HG03097 (cell line): ENCODE data around the gene FUOM.
"Not testable (repeated sequence)": the region's sequence is repeated elsewhere in the genome, so short reads cannot be mapped to it uniquely, and the experiment has no call there.

Experiments used
- ATAC-seq: cut with Tn5 transposase; IDR thresholded peaks from one replicate; pipeline ENCODE4 v1.9.1; 2021; ENCODE audit not compliant: unreplicated experiment, low FRiP score

FUOM gene

DNA sequence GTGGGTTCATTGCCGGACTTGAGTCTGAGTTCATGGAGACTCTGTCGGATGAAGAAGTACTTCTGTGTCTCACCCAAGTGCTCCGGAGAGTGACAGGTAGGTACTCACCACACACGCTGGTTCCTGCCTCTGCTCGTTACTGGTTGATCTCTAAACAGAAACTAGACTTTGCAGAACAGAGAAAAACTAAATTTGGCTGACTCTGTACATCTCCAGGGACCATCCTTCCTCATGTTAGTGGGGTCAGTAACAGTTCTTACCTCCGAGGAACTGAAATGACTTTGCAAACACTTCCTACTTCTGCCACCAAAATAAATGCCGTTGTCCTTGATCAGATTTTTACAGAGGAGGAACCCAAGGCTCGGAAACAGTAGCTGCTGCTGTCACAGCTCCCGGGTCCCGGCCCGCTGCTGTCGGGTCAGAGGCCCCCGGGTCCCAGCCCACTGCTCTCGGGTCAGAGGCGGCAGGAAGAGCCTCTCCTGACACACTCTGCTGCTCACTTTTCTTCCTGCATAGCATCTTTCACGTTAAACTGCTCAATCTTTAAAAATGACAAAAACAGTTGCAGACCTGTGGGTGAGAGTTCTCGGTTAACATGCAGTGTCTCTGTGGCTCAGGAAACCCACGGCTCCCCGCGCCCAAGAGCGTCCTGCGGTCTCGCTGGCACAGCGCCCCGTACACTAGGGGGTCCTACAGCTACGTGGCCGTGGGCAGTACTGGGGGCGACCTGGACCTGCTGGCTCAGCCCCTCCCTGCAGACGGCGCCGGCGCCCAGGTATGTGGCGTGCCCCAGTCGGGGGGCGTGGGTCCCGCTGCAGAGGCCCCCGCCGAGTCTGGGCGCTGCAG lies 31.4 kb upstream of the FUOM start:
- ATAC-seq: peak; percentile 75

DNA sequence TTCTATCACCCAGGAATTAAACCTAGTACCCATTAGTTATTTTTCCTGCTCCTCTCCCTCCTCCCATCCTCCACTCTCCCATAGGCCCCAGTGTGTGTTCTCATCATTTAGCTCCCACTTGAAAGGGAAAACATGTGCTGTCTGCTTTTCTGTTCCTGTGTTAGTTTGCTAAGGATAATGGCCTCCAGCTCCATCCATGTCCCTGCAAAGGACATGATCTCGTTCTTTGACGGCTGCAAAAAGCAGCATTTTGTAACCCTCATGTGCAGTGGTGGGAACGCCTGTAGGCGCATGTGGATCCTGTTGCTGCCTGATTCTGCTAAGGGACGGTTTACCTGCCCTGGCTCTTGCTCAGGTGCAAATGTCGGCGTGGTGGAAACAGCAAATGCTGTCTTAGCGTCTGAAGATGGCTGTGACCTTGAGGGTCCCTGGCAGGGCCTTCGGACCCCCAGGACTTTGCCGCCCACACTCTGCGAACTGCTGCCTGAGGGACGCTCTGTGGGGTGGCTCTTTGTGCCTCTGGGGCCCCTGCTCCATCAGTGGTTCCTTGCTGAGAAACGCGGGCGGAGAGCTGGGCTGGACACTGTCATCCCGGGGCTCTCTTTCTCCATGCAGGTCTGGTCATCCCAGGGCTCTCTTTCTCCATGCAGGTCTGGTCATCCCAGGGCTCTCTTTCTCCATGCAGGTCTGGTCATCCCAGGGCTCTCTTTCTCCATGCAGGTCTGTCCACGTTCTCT lies 30.6 kb upstream of the FUOM start:
- ATAC-seq: no peak

DNA sequence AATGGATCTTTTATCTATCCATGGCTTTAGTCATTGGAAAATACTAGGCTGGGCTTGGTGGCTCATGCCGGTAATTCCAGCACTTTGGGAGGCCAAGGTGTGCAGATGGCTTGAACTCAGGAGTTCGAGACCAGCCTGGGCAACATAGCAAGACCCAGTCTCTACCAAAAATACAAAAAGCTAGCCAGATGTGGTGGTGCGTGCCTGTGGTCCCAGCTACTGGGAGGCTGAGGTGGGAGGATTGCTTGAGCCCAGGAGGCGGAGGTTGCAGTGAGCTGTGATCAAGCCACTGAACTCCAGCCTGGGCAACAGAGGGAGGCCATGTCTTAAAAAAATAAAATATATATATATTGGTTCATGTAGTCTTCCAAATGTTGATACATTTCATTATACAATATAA lies 29.1 kb upstream of the FUOM start:
- ATAC-seq: not testable (repeated sequence)

DNA sequence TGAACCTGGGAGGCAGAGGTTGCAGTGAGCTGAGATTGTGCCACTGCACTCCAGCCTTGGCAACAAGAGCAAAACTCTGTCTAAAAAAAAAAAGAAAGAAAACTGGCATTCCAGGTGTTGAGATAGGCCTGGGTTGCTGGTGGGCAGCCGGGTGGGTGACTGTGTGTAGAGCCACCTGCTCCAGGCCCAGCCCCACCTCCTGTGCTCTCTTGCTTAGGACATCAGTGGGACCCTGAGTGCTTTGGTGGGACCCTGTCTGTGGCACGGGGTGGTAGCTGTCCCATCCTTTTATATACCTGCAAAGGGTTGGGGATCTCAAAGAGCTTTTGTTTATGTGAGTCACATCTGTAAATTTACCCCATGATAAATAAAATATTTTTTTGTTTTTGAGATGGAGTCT lies 27.4 kb upstream of the FUOM start:
- ATAC-seq: no peak

DNA sequence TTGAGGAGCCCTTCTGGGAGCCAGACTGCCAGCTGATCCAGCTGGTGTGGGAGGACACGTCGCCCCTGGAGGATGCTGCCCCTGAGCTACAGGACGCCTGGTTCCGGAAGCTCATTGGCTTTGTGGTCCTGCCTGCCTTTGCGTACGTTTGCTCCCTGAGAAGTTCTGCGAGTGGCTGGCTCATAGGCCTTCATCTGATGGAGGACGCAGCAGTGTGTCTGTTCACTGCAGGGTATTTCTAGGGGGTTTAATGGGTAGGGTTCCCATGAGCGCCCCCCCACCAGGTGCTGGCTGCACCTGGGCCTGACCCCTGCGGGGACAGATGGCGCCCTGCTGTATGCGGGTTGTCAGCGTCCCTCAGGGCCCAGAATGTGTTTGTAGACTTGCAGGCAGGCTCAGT lies 26.3 kb upstream of the FUOM start:
- ATAC-seq: no peak

DNA sequence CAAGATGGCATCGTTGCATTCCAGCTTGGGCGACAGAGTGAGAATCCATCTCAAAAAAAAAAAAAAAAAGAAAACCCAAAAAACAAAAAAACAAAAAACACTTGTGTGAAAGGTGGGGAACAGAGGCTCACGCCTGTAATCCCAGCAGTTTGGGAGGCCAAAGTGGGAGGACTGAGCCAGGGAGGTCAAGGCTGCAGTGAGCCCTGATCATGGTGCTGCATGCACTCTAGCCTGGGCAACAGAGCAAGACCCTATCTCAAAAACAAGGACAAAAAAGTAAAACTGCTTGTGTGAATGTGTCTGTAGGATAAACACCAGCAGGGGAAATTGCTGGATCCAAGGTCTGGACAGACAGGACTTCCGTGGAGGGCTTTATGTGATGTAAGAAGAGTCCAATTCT lies 25.7 kb upstream of the FUOM start:
- ATAC-seq: no peak

DNA sequence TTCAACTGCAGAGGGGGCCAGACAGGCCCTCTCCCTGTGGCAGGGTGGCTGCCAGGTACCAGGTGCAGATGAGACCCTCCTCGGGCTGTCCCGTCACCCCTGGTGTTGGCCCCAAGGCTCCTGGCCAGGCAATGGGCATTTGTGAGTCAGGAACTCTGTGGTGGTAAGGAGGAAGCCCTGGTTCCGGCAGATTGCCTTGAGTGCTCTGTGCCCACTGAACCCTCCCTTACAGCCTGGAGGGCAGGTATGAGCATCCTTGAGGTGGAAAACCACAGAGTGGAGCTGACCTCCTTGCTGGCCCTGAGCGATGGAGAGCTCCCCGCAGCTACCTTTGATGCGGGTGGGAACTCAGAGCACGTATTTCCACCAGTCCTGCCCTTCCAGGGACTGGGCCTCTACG lies 23.2 kb upstream of the FUOM start:
- no peak for ATAC-seq

DNA sequence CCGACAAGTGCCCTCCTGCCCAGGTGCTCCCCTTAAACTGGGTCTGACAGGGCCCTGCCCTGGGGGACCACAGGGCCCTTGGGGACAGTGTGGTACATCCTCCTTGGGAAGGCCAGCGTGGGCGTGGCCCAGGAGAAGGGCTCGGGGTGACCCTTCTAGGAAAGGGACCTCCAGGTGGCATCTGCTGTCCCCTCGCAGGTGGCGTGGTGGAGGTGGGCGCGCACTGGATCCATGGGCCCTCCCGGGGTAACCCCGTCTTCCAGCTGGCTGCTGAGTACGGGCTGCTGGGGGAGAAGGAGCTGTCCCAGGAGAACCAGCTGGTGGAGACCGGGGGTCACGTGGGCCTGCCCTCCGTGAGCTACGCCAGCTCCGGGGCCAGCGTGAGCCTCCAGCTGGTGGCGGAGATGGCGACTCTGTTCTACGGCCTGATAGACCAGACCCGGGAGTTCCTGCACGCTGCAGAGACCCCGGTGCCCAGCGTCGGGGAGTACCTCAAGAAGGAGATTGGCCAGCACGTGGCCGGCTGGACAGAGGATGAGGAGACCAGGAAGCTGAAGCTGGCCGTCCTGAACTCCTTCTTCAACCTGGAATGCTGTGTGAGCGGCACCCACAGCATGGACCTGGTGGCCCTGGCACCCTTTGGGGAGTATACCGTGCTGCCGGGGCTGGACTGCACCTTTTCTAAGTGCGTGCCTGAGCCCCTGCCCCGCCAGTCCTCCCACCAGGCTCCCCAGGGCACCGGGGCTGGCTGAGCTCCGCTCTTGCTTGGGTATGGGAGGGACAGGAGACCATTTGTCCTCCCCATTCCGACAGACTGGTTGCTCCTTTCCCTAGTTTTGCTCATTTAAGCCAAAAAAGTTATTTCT lies 22.2 kb upstream of the FUOM start:
- ATAC-seq: peak; percentile 14

DNA sequence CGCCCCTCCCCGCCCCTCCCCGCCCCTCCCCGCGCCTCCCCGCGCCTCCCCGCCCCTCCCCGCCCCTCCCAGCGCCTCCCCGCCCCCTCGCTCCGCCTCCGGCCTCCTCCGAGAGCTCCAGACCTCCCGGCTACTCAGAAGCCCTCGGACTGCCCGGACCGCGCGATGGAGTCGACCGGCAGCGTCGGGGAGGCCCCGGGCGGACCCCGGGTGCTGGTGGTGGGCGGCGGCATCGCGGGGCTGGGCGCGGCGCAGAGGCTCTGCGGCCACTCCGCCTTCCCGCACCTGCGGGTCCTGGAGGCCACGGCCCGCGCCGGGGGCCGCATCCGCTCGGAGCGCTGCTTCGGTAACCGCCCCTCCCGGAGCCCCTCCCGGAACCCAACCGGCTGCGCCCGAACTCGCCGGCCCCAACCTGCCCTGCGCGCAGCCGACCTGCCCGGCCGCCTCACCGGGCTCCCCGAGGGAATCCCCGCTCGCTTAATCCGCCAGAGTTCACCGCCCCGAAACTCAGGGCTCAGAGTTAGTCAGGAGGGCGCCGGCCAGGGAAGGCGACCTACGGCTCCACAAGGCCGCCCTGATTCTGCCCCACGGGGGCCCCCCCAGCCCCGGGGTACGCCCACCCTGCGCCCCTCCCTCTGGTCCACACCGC lies 21.5 kb upstream of the FUOM start, which contains the start of gene PAOX:
TSS of gene PAOX (plus strand) at position 111 of the 649 bp plus-strand sequence. CDS start at position 166, 55 bp downstream.
- peak; percentile 51 for ATAC-seq

DNA sequence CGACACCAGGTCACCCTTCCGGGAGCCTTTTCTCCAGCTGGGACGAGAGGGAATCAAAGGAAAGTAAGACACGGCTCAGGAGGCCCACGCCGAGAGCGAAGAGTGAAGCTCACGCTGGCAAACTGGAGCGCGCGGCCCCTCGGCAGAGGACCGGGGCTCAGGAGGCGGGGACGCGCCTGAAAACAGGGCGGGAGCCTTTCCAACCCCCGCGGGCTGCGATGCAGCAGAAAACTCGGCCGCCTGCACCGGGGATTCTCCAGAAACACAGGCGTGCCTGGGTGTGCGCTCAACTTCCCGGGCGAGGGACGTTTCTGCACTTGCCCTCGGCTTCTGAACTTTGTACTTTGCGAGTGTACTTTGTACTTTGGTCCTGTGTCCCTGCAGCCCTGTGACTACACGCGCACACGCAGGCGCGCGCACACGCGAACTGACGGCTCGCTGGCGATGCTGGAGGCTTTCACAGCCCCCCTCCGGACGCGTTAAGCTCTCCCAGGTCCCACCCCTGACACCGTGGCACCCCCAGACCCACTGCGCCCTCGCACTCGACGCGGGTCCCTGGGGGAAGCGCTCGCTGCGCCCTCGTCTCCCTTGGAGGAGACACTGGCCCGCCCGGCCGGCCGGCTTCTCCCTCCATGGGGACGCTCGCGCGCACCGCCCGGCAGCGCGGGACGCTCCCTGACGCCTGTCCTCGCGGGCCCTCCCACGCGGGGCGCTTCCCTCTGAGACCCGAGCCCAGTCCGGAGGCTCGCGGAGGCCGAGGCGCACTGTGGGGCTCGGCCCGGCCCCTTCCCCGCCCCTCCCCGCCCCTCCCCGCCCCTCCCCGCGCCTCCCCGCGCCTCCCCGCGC lies 20.7 kb upstream of the FUOM start:
- ATAC-seq: peak; percentile 34

DNA sequence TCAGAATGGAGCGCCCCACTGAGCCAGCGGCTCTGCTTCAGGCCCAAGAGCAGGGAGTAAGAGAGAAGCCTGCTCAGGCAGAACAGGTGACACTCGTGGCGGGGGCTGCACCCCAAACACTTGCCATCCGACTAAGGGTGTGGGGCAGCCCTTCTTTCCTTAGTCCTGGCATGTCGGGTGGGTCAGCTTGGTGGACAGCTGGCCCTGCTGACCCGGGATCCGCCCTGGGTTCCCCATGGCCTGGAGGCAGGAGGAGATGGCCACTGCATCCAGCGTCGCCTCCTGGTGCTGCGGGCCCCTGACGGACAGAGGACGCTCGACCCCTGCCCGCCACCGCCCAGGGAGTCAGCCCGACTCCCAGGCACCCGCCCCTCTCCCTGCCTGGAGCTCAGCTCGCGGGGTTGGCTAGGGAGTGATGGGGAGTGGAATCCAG lies 20.0 kb upstream of the FUOM start:
- ATAC-seq: no peak

DNA sequence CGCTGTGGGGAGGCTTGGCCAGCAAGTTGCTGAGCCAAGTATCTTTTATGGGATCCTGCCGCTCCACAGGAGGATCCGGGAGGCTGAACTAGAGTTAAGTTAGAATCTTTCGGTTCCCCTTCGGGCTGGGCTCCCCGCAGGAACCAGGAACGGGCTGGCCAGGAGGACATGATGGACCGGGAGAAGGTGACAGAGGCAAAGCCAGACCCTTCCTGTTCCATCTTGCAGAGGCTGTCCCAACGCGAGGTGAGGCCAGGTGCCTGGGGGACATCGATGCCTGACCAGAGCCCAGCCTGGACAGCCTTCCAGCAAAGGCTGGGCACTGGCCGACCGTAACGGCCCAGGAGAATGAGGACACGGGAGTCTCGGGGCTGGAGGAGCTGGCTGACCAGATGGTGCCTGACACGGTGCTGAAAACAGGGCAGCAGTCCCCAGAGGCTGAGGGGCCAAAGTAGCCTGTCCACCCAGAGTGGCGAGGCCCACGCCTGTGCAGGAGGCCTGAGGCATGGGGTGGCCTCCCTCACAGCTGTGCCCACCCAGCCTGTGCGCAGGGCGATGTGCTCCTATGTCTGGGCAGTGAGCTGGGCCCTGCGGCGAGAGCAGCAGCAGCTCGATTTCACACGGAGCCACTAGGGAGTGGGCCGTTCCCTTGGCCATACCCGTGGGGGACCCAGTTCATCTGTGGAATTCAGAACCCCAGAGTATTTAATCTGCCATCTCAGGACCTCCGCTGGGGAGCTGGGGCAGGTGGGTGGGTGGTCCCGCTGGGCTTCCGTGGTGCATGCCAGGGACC lies 19.4 kb upstream of the FUOM start:
- no peak for ATAC-seq

DNA sequence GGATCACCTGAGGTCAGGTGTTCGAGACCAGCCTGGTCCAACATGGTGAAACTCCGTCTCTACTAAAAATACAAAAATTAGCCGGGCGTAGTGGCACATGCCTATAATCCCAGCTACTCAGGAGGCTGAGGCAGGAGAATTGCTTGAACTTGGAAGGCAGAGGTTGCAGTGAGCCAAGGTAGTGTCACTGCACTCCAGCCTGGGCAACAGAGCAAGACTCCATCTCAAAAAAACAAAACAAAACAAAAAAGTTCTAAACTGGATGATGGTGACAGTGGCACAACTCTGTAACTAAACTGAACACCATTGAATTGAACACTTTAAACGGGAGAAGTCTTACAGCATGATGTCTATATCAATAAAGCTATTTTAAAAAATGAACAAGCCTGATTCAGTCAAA lies 18.4 kb upstream of the FUOM start:
- not testable (repeated sequence) for ATAC-seq

DNA sequence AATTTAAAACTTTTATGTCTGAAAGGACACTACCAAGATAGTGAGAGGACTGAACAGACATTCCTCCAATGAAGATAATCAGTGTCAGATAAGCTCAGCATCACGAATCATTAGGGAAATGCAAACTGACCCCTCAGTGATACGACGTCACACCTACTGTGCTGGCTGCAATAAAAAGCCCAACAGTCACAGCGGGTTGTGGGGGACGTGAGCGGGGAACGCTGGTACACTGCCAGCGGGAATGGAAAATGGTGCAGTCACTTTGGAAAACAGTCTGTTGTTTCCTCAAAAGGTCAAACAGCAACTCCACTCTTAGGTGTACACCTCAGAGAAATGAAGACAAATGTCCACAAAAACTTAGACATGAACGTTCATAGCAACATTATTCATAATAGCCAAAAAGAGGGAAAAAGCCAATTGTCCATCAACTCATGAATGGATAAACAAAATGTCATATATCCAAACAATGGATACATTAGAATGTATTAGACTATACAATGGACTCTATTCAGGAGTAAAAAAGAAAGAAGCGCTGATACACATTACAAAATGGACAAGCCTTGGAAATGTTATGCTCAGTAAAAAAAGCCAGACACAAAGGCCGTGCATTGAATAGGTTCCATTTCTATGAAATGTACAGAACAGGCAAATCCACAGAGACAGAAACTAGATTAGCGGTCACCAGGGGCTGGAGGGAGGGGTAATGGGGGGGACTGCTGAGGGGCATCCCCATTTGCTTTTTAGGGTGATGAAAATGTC lies 17.7 kb upstream of the FUOM start:
- no peak for ATAC-seq

DNA sequence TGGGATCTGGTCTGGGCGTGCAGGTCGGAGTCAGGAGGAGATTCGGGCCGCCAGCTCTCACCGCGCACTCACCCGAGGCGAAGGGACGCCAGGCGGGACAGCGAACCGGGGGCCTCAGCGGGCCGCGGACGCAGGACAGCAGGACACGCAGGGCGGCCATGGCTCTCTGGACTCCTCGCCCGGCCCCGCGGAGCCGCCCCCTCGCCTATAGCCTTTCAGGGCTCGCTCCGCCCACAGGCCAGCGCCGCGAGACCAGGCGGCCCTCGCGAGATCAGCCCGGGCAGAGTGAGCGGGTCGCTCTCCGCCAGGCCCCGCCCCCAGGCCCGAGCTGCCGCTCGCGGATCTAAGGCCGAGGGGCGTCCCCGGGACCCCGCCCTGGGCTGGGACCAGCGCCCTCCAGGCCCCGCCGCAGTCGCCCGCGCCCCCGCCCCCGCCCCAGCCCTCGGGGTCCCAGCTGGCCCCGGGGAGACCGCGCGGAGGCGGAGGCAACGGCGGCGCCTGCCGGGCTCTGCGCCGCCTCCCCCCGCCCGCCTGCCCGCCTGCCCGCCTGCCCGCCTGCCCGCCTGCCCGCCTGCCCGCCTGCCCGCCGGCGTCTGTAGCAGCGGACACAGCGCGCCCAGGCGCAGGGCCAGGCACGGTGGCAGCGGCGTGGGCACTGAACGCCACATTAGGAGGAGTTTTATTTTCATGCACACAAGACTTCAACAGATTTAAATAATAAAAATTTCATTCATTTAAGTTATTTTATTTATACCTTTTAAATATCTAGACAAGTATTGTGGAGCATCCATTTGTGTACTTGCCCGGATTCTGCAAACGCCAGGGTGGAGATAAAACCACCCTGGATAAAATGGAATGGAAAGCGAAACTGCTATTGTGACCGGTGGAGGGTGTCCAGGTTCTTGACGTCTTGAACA lies 15.6 kb upstream of the FUOM start, which contains the start of gene ECHS1:
TSS of gene ECHS1 (minus strand) at position 181 of the 917 bp plus-strand sequence. CDS start at position 160, 21 bp downstream.
- peak; percentile 93 for ATAC-seq

DNA sequence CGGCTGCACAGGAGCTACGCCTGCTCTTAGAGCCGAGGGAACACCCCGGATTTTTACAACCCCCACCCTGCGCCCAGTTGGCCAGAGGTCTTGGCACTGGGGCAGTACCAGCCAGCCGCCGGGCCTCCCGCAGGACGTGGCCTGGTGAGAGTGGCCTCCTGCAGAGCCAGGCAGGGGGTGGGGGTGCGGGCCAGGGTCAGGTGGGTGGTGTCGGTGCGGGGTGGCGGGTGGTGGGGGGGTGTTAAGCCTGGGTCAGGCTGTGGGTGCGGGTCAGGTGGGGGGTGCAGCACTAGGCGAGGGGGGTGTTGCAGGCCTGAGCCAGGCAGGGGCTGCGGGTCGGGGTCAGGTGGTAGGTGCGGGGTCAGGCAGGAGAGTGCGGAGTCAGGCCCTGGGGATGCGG lies 14.7 kb upstream of the FUOM start:
- no peak for ATAC-seq
